SHP77 treated with DMSO at 0.1 percent for 48 hours (cell line): ENCODE results near the gene APBB3.

Source experiments
- DNase-seq: peaks from one replicate; lab custom pipeline; 2025; lab: John Stamatoyannopoulos, UW

Gene APBB3

GRCh38 chr5:140575309-140575708 lies 10.9 kb upstream of the APBB3 start:
- no peak for DNase-seq

GRCh38 chr5:140574165-140574564 lies 9.8 kb upstream of the APBB3 start:
- DNase-seq = no peak

GRCh38 chr5:140573683-140574082 lies 9.3 kb upstream of the APBB3 start:
- no peak for DNase-seq

GRCh38 chr5:140571105-140571504 lies 6.7 kb upstream of the APBB3 start:
- no peak for DNase-seq

- no peak for DNase-seq
These were observed 6.1 kb upstream of the APBB3 start for GRCh38 chr5:140570488-140570887.

GRCh38 chr5:140570058-140570457 lies 5.7 kb upstream of the APBB3 start:
- no peak for DNase-seq

GRCh38 chr5:140569197-140569596 lies 4.8 kb upstream of the APBB3 start:
- no peak for DNase-seq

GRCh38 chr5:140568443-140569063 lies 4.2 kb upstream of the APBB3 start:
- DNase-seq = no peak

- no peak for DNase-seq
These were observed 3.5 kb upstream of the APBB3 start for GRCh38 chr5:140567871-140568270.

- DNase-seq = no peak
These were observed 2.9 kb upstream of the APBB3 start for GRCh38 chr5:140567136-140567818.

GRCh38 chr5:140566665-140567064 lies 2.3 kb upstream of the APBB3 start:
- no peak for DNase-seq

- no peak for DNase-seq
These were observed 1.3 kb upstream of the APBB3 start for GRCh38 chr5:140565780-140566095.

GRCh38 chr5:140565024-140565779 lies 804 bp upstream of the APBB3 start:
- DNase-seq = no peak

GRCh38 chr5:140563596-140563995 lies 802 bp downstream of the APBB3 start:
- DNase-seq = no peak

GRCh38 chr5:140561753-140562523 lies 2.5 kb downstream of the APBB3 start:
- no peak for DNase-seq

- no peak for DNase-seq
These were observed 4.2 kb downstream of the APBB3 start for GRCh38 chr5:140560227-140560626.

- no peak for DNase-seq
These were observed 5.9 kb downstream of the APBB3 start for GRCh38 chr5:140558542-140558941.

- DNase-seq = no peak
These were observed 6.4 kb downstream of the APBB3 start for GRCh38 chr5:140557965-140558364.

- DNase-seq = peak; percentile 89
These were observed 7.1 kb downstream of the APBB3 start, which contains the start of gene SRA1 for GRCh38 chr5:140557136-140557805. TSS of gene SRA1 (minus strand) at chr5:140557473. CDS start at chr5:140557452, 21 bp downstream.

- DNase-seq = no peak
These were observed 8.0 kb downstream of the APBB3 start for GRCh38 chr5:140556438-140556837.

- no peak for DNase-seq
These were observed 8.6 kb downstream of the APBB3 start for GRCh38 chr5:140555747-140556312.

GRCh38 chr5:140554454-140554853 lies 9.9 kb downstream of the APBB3 start:
- DNase-seq = no peak
